Measurements from ENCODE around the gene AUH.
"Not testable (repeated sequence)": the region's sequence is repeated elsewhere in the genome, so short reads cannot be mapped to it uniquely, and the experiment has no call there.

The AUH gene, protein sequence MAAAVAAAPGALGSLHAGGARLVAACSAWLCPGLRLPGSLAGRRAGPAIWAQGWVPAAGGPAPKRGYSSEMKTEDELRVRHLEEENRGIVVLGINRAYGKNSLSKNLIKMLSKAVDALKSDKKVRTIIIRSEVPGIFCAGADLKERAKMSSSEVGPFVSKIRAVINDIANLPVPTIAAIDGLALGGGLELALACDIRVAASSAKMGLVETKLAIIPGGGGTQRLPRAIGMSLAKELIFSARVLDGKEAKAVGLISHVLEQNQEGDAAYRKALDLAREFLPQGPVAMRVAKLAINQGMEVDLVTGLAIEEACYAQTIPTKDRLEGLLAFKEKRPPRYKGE
- total RNA-seq = 16.6 to 18.4 reads per million in 2 experiments

- peak; percentile 78 for DNase-seq (ENCODE audit: low read depth)
Observed at GRCh38 chr9:91361291-91362050, at the start of gene AUH. Gene AUH (minus strand): TSS chr9:91361918. CDS start chr9:91361889, 29 bp downstream.

GRCh38 chr9:91411096-91411771, 49.5 kb upstream of the AUH start:
- DNase-seq (ENCODE audit: low read depth) = no peak

DNA sequence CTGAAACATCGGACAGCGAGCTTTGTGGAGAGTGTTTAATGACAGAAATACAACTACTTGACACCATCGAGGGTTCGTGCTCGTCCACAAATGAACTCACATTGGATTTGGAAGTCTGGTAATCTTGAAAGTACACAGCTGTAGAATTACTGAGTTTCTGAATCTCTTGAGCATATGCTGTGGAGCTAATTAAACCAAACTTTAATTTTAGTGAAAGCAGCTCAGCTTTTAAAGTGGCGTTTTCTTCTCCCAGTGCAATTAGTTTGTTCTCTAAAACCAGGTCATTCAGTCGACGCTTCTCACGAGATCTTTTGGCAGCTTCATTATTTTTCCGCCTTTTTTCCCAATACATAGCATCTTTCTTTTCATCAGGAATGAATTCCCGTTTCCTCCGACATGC, 48.4 kb upstream of the AUH start:
- no peak for DNase-seq (ENCODE audit: low read depth)

GRCh38 chr9:91408475-91408874, 46.8 kb upstream of the AUH start:
- no peak for DNase-seq (ENCODE audit: low read depth)

DNA sequence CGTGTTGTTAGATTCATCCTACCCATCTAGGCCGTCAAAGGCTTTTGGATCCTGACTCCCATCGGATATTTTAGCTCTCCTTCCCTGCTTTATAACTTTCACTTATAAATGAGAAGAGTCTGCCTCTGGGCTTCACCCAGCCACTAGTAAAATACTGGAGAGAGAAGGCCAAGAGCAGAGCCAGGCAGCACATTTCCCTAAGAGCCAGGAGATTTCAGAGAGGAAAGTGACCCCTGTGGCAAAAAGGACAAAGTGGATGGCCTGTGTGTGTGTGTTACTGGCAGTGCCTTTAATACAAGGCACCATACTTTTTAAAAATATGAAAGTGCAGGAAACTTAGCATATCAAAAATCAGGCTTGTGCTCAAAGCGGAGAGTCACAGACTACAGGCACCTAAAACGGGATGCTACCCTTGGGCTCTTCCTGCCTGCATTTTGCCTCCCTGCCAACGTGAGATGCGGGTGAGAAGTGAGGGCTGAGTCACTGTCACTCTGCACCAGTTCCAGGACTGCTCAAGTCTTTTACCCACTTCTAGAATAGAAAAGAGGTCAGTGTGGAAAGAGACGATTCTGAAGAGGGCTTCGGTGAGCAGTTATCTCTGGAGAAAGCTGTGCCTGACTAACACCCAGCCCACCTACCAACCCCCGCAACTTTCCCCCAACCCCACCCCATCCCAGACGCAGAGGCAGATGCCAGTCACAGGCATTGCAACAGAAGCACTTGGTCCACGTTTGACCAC, 46.0 kb upstream of the AUH start:
- DNase-seq (ENCODE audit: low read depth) = no peak

GRCh38 chr9:91405343-91406077, 43.8 kb upstream of the AUH start:
- no peak for DNase-seq (ENCODE audit: low read depth)

- no peak for DNase-seq (ENCODE audit: low read depth)
Observed at GRCh38 chr9:91403665-91404543, 42.2 kb upstream of the AUH start.

DNA sequence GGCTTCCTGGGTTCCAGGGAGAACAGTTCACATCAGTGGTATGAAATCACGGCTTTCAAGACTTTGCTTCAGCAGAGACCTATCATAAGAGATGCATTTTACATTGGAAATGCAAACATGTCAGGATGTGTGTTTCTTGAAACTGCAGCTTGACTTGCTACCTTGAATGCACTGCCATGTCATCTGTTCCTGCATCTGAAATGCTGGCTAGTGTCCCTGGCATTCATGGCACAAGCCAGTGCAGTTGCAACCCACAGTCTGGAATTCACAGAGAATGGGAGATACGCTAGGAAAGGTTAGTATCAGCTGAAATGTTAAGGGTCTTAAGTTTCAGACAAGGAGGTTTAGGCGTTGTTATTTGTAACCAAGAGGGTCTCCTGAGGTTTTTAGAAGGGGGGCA, 37.2 kb upstream of the AUH start:
- no peak for DNase-seq (ENCODE audit: low read depth)

GRCh38 chr9:91395553-91396471, 34.1 kb upstream of the AUH start:
- no peak for DNase-seq (ENCODE audit: low read depth)

GRCh38 chr9:91395106-91395552, 33.4 kb upstream of the AUH start:
- DNase-seq (ENCODE audit: low read depth) = no peak

GRCh38 chr9:91393826-91394225, 32.1 kb upstream of the AUH start:
- no peak for DNase-seq (ENCODE audit: low read depth)

DNA sequence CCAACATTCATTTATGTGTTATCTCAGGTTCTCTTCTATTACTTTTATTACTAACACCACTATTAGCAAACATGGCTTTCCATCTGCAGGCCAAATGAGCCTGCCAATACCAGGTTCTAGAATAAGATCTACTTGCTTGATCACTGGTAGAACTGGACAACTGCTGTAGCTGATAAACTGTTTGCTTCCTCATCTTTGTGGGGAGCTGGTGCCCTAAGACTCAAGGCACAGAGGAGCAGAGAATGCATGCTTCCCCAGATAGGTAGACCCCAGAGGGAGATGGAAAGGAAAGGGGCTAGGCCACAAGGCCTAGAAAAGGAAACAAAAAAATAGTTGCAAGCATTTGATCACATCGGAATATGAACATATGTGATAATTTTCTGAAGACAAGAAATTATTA, 30.7 kb upstream of the AUH start:
- DNase-seq (ENCODE audit: low read depth) = no peak

- no peak for DNase-seq (ENCODE audit: low read depth)
Observed at GRCh38 chr9:91391818-91392217, 30.1 kb upstream of the AUH start.

DNA sequence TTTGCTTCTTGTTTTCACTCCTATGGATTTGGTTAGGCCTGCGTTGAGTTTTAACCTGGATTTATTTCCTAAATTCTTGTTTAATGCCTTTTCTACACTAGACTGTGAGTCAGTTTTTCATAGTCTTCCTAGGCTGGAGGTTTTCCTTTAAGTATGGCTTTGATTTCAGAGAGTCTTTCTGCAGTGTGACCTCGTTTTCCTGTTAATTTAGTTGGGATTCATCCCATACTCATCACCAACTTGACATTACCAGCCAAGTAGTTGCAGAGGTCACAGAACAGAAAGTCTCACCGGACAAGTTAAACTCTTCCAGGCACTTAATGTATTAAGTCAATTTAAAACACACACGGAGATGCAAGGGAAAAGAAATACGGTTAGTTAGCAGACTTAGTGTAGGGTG, 29.7 kb upstream of the AUH start:
- DNase-seq (ENCODE audit: low read depth) = no peak

DNA sequence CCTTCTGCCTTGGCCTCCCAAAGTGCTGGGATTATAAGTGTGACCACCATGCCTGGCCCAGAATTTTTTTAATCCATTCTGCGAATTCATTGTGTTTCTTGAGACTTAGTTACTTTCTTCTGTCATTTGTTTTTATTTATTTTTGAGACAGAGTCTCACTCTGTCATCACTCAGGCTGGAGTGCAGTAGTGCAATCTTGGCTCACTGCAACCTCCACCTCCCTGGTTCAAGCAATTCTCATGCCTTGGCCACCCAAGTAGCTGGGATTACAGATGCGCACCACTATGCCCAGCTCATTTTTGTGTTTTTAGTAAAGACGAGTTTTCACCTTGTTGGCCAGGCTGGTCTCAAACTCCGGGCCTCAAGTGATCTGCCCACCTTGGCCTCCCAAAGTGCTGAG, 28.0 kb upstream of the AUH start:
- not testable (repeated sequence) for DNase-seq (ENCODE audit: low read depth)

DNA sequence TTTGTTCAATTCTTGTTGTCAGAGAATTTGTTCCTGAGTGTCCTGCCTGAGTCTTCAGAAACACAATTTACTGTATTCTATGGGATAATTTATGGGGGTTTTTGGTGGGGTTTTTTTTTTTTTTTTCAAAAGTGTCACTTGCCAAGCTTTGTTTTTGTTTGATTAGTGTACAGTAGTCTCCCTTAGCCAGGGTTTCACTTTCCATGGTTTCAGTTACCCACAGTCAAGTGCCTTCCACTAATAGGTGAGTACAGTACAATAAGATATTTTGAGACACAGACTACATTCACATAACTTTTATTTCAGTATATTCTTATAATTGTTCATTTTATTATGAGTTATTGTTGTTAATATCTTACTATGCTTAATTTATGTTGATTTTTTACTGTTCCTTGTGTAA, 25.0 kb upstream of the AUH start:
- DNase-seq (ENCODE audit: low read depth) = no peak

DNA sequence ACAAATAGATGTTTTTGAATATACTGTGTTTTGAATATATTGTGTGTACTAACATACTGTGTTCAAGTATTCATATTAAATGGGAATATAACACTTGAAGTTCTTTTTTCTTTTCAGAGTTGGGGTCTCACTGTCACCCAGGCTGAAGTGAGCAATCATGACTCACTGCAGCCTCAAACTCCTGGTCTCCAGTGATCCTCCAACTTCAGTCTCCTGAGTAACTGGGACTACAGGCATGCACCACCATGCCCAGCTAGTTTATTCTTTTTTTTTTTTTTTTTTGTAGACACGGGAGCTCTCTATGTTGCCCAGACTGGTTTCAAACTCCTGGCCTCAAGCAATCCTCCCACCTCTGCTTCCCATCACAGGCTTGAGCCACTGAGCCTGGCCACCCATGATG, 23.2 kb upstream of the AUH start:
- no peak for DNase-seq (ENCODE audit: low read depth)

- no peak for DNase-seq (ENCODE audit: low read depth)
Observed at GRCh38 chr9:91383577-91383976, 21.9 kb upstream of the AUH start.

GRCh38 chr9:91382298-91382697, 20.6 kb upstream of the AUH start:
- no peak for DNase-seq (ENCODE audit: low read depth)

Measured in T follicular helper cell (primary cell).